ENCODE results near the gene SLC4A4. TPM values are rescaled to one million over a fixed set of nuclear protein-coding genes. Genes with fewer than 3 reads are reported as not detected.

Gene SLC4A4
- total RNA-seq, 1 donor from 2014 or later, result 0.39 TPM

DNA sequence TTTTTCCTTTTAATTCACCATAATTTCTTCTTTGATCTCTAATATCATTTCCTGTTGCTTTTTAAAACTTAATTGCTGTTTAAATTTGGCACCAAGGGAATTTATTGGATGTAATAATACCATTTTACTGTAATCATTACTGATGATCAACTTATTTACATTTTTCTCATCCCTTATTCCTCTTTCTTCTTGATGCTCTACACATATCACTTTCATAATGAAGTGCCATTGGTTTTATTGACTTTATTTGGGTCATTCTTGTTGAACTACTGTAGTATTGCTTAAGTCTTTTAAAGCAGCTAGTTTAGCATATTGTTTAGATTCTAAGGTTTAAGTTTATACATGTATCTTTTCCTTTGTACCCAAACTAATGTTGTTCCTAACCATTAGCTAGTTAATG is 130.7 kb downstream of the SLC4A4 start:
- intact Hi-C loops (cut with micrococcal nuclease), result no loop called here

DNA sequence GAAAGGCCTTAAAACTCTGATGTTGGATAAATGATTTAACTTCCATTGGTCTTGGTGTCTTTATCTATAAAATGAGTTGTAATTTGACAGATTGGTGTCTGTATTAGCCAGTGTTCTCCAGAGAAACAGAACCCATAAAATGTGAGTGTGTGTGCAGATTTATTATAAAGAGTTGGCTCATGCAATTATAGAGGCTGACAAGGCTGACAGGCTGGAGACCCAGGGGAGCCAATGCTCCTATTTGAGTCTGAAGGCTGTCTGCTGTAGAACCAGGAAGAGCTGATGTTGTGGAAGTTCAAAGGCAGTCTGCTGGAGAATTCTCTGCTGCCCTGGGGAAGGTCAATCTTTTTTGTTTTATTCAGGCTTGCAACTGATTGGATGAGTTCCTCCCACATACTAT is 131.7 kb downstream of the SLC4A4 start:
- intact Hi-C loops (cut with micrococcal nuclease), result no loop called here

DNA sequence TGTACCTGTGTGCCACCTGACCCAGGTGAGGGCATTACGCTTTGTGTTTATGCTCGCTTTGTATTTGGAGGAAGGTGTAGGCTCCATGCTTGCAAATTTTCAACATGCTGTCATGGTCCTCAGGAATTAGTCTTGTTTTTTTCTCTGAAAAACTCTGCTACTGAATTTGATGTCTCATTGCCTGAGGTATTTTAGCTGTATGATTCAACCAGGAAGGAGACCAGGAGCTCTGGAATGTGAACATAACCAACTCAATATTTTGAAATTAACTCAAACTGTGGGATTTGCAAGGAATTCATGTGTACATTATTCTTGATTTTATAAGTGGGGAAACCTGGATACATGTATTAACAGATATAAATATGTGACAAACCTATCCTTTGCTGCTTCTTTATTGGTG is 134.1 kb downstream of the SLC4A4 start:
- intact Hi-C loops (cut with micrococcal nuclease), result no loop called here

DNA sequence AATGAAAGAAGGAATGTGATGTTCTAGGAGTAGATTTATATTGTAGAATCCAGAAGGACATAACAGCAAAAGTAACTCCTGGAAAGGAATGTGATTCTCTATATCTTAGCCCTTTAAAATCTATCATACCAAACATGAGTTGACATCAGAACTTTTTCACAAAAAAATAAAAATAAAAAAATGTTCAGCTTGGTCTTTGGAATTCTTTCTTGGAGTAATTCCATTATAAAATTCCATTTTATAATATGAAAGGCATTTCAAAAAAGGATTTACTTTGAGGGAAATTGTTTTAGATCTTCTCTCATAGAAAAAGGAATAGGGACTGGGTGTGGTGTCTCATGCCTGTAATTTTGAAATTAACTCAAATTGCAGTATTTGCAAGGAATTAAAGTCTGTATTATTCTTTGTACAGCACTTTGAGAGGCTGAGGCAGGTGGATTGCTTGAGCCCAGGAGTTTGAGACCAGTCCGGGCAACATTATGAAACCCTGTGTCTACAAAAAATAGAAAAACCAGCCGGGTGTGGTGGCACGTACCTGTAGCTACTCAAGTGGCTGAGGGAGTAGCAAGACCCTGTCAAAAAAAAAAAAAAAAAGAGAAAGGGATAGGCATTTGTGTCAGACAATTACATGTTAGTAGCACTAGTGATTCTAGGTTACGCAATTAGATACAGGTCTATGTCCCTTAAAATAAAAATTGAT is 134.9 kb downstream of the SLC4A4 start:
- intact Hi-C loops (cut with micrococcal nuclease), result no loop called here

DNA sequence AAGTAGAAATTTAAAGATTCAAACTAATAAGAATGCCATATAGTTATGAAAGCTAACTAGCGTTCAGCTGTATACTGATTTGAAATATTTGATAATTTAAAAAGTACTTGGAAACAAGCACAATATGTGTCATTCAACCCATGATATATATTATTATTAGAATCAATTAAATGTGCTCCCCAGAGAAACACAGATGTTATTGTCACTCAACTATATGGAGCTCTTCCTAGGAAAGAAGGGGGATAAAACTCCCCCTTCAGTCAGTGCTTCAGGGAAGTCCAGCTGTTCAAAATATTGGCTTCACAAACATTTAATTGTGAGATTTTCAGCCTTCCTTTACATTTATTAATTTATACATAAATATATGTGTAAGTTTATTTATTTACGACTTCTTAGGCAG is 135.9 kb downstream of the SLC4A4 start:
- intact Hi-C loops (cut with micrococcal nuclease), result no loop called here

DNA sequence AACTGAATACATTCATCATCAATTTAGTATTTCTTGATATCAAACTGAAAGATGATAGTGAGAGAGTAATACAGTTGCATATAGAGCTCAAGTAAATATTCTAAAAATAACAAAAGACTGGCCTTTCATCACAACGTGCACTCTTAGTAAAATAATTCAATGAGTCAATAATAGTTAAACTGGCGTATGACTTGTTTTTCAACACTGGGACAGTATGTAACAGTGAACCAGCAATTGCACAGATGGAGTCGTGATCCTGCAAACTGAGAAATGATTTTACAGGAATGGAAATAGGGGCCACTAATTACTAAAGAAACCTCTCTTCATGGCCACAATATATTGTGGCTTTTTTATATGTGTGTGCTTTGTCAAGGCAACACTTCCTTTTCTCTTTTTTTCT is 137.4 kb downstream of the SLC4A4 start:
- intact Hi-C loops (cut with micrococcal nuclease), result no loop called here

DNA sequence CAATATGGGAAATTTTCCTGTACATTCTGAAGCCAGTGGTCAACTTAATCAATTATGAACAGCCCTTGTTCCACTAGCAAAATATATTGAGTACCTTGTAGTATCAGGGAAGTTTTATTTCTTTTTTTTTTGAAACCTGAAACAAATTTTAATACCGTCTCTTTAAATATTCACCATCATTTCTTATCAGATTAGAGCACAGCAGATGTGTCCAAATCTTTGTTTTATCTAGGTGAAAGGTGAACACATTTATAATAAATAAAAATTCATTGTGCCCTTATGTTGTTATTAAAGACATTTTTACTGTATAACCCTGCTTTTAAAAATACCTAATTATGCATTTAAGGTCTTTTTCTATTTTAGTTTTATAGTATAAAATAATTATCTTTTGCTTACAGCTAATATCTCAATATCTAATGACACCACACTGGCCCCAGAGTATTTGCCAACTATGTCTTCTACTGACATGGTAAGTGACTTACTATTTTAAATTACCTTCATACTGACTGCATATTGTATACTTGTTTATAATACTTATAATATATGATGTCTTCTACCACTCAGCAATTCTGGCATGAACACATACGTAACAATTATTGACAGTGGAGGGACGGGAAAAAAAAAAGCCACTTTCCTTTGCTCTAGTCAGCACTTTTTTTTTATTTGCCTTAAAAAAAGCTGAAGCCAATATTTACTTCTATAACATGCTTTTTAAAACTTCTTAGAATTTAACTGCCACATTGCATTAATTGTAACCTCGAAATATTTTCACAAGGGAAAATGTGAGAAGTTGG is 147.9 kb downstream of the SLC4A4 start:
- intact Hi-C loops (cut with micrococcal nuclease), result no loop called here

DNA sequence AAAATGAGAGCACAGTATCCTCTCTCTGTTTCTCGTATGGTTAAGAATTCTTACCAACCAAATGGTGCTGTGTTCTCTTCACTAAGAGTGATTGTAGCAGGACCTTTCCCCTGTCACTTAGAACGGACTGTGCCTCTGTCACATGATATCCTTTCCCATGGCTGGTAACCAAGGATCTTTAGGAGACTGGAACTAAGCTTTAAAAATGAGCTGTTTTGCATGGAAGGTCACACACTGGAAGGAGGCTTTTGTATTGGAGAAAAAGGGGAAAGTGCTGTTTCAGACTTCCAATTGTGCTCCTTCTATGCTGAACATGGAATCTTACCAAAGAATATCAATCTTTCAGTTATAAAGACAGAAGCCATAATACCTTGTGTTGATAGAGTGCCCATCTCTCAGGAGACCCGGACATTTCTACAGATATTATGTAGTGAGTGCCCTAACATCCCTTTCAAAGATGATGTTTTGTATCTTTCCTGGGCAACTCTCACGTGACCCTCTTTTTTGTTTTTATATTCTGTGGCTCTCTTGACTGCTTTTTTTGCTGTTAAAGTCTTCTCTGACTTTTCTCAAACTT is 148.6 kb downstream of the SLC4A4 start:
- intact Hi-C loops (cut with micrococcal nuclease), result no loop called here

DNA sequence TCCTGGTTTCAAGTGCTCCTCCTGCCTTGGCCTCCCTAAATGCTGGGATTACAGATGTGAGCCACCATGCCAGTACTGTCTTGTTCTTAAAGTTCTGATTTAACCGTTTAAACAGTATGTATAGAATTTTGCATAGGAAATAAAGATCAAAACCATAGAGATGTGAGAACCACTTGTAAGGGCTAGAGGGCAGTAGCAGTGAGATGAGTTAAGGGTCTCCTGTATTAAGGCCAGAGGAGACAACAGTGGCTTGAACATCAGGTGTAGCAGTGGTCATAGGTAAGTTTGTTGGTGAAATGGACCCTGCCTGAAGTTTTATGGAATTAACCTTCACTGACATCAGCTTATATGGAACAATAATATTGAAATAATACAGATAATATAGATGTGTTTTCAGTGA is 155.7 kb downstream of the SLC4A4 start:
- intact Hi-C loops (cut with micrococcal nuclease), result no loop called here

DNA sequence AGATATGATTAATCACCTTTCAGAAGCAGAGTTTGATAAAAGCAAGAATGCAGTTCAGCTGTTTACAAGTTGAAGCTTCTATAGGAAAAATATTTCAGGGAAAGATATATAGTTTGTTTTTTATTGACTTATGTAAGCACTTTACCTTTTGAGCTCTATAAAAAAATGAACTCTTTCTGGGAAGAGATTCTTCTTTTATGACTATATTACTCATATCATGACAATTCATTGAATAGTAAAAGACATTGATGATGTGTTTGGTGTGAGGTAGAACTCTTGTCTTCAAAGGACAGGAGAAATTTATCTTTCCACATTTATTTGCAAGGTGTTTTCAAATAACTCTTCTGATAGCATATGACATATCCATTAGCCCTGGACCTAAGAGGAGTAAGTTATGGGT is 156.6 kb downstream of the SLC4A4 start:
- intact Hi-C loops (cut with micrococcal nuclease), result no loop called here

DNA sequence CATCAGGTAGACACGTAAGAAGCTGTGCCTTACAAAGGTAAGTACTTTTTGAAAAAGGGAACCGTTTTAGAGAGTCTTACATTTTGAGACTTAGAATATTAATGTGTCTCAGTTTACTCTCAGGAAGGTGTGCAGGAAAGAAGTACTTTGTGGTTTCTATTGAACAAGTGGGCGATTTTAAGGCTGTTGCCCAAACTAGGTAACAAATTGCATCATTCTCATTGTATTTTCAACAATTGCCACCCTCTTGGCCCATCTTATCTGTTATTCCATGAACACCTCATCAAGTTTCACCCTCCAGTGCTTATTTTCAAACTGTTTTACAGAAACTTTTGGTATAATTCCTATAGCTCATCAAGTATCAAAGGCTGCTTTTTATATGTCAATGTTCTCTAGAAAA is 158.3 kb downstream of the SLC4A4 start:
- intact Hi-C loops (cut with micrococcal nuclease), result no loop called here

DNA sequence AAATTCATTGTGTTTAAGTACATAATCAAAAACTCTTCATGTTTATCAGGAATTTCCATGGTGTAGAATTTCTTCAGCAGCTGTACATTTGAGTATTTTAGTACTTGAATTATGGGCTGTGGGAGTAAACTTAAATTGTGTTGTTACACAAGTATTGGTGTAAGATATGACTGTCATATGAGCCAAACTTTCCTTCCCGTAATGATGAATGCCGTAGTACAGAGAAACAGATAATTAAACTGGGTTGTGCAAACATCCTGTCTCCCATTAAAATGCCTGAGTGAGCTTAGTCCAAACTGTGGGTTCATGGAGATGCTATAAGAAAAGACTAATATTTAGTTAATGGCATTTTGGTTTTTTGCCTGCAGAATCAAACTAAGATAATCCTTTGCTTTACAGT is 159.2 kb downstream of the SLC4A4 start:
- intact Hi-C loops (cut with micrococcal nuclease), result no loop called here

DNA sequence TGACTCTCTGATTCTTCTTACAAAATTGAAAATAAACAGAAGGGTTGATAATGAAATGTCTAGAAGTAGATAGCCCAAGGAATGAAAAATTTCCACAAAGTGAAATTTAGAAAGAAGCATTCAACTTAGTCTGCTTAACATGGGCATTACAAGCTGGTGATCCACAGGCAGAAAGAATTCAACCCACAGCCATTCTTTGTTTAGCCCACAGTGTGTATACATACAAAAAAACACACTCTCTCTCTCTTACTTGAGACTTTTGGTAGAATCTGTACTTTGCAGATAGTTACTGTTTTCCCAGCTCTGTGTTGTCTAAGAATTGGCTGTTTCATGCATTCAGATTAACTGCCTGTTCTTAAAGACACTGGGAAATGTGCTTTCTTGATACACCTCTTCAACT is 159.8 kb downstream of the SLC4A4 start:
- intact Hi-C loops (cut with micrococcal nuclease), result no loop called here

DNA sequence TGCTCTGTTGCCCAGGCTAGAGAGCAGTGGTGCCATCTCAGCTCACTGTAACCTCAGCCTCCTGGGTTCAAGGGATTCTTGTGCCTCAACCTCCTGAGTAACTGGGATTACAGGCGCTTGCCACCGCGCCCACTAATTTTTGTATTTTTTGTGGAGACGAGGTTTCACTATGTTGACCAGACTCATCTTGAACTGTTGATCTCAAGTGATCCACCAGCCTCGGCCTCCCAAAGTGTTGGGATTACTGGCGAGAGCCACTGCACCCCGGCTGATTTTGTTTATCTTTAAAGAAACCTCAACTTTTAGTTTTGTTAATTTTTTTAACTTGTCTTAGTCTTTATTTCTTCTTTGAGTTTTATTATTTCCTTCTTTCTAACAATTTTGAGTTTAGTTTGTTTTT is 163.2 kb downstream of the SLC4A4 start:
- intact Hi-C loops (cut with micrococcal nuclease), result no loop called here

DNA sequence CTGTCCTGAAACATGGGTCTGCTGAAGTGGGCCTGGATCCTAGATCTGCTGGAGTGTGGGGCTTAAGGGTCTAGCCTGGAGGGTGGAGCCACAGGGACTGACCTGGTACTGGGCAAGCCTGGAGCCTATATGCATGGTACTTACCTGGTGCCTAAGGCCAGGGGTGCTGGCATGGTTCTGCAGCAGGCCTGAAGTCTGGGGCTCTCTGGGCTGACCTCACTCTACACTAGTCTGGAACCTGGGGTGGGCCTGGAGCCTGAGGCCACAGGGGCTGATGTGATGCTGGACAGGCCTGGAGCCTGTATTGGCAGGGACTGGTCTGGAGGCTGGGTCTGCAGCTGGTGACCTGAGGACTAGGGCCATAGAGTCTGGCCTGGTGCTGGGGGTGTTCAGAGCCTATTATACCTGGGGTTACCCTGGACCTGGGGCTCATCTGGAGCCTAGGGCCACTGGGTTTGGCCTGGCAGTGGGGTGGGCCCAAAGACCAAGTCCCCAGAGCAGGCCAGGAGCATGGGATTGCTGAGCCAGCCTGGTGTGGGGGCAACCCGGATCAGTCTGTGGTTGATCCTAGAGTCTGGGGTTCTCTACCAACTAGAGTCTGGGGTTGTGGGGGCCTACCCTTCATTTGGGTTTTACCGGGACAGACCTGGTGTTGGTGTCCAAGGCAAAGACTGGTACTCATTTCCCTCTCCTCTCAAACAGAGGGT is 179.6 kb downstream of the SLC4A4 start:
- intact Hi-C loops (cut with micrococcal nuclease), result no loop called here

DNA sequence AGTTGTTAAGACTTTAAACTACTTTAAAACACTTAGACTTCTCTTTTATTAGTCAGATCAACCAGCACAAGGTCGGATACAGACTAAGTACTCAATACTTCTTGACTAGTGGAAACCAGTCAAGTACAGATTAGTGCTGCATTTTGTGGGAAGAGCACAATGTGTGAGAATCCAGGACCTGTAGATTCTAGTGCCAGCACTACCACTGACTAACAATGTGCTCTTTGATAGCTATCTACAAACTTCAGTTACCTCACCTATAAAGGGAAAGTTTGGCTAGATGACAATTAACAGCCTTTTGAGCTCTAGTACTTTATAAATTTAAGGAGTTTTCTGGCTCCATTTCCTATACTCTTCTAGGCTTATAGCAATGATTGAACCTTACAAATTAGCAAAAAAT is 181.5 kb downstream of the SLC4A4 start:
- intact Hi-C loops (cut with micrococcal nuclease), result no loop called here

DNA sequence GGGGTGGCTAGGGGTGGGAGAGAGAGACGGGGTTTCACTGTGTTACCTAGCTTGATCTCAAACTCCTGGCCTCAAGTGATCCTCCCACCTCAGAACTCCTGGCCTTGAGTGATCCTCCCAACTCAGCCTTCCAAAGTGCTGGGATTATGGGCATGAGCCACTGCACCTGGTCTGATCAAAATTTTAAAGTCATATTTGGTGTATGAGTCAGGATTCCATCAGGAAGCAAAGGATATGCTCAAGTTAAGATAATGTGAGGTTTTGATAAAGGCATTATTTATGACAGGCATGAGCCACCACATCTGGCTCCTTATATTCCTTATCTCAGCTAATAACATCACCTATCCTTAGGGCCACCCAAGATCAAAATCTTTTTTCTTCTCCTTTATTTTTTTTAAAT is 182.0 kb downstream of the SLC4A4 start:
- intact Hi-C loops (cut with micrococcal nuclease), result no loop called here

DNA sequence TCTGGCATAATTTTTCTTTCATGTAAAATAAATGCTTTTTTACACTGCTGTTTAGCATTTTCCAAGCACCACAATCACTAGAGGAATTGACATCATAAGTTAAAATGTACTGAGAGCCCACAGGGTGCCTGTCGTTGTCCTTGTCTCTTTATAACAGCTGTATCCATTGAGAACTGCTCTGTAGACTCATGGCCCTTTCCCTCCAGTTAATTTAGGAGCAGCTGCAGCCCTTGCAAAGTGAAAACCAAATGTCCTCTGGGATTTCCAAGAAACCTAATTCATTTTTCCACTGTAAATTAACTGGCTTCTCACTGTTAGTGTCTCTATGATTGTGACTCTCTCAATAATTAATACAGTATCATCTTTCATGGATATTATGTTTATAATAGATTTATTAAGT is 185.9 kb downstream of the SLC4A4 start:
- intact Hi-C loops (cut with micrococcal nuclease), result no loop called here

DNA sequence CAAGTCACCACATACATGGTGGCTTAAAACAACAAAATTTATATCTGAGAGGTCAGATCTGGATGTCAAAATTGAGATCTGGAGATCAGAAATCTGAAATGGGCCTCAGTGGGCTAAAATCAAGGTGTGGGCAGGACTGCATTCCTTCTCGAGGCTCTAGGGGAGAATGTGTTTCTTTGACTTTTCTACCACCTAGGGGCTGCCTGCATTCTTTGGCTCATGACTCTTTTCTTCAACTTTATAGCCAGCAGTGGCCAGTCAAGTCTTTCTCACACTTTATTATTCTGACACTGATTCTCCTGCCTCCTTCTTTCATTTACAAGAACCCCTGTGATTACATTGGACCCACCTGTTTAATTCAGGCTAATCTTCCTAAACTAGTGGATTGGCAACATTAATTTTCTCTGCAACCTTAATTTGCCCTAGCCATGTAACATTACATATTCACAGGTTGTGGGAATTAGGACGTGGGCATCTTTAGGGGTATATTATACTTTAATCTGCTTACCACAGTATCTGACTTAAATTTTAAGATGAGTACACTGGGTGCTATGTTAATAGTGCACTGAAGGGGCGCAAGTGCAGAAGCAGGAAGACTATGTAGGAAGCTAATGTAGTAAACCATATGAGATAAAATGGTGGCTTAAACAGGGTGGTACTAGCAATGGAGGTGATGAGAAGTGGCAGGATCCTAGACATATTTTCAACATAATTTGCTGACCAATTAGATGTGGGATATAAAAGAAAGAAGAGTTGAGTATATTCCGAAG is 188.0 kb downstream of the SLC4A4 start:
- intact Hi-C loops (cut with micrococcal nuclease), result no loop called here

DNA sequence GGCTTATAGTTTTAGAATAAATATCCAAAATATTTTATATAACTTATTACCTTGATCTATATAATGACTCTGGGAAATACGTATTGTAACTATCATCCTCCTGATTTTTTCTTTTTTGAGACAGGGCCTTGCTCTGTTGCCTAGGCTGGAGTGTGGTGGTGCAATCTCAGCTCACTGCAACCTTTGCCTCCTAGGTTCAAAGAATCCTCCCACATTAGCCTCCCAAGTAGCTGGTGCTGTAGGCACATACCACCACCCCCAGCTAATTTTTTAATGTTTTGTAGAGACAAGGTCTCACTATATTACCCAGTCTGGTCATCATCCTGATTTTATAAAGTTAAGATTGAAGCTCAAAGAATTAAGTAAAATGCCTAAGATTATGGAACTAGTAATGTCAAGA is 193.6 kb downstream of the SLC4A4 start:
- intact Hi-C loops (cut with micrococcal nuclease), result no loop called here

DNA sequence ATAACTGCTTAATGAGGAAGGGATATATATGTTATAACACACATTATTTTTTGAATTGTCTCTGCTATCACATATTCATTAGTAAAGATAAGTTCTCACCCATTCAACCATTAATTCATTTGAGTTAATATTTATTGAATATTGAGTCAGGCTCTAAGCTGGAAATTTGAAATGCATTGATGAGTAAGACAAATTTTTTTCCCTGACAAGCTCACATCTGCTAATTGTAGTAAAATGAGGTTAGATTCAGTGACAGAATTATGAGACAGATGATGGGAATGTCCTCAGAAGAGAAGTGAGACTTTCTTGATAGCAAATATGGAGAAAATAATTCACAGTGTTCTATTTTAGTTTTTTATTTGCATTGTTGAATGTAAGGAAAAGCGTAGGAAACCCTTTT is 194.3 kb downstream of the SLC4A4 start:
- intact Hi-C loops (cut with micrococcal nuclease), result no loop called here
